Measurements from ENCODE around the gene CHAF1B. TPM values are rescaled to one million over a fixed set of nuclear protein-coding genes. Genes with fewer than 3 reads are reported as not detected.

Gene CHAF1B
- total and polyA plus RNA-seq, 2 of the 8 experiments (the other 6 are each of a cell fraction or from before 2014, with no cell fraction given): 11.8 to 23.1 TPM

GRCh38 chr21:36431252-36431651 lies 46.1 kb downstream of the CHAF1B start:
- no peak overlapping the region for H3K18ac ChIP-seq (ENCODE audit: extremely low read depth, low read length)
- H2BK120ac ChIP-seq (replicated peaks; ENCODE audit: low read depth, low read length): no peak overlapping the region
- H3K27ac ChIP-seq (ENCODE audit: low read depth, low read length): no peak overlapping the region
- no peak overlapping the region for H3K4me2 ChIP-seq (ENCODE audit: insufficient read depth in 1 of 2, low read depth in 2 of 2, low read length in 2 of 2)
- no peak overlapping the region for H3K56ac ChIP-seq (replicated peaks; ENCODE audit: insufficient read length, low read depth, low read length)
- no peaks in the 10 kb centered on the region for H4K20me1 ChIP-seq (replicated peaks in 1 of 2; ENCODE audit: control insufficient read depth in 1 of 2, insufficient read depth in 2 of 2, low read length in 2 of 2)
- H2BK5ac ChIP-seq (ENCODE audit: low read depth, low read length): no peak overlapping the region
- H3K9ac ChIP-seq (replicated peaks in 1 of 4; ENCODE audit: extremely low read depth in 1 of 4, low read depth in 3 of 4, low read length in 3 of 4): no peak overlapping the region
- no peaks in the 10 kb centered on the region for H3K23me2 ChIP-seq (ENCODE audit: low read depth, low read length)
- no peak overlapping the region for H2BK20ac ChIP-seq (ENCODE audit: low read length)
- no peak overlapping the region for H2AFZ ChIP-seq (ENCODE audit: low read length)
- CTCF ChIA-PET (ENCODE audit: partially characterized antibody): interaction anchor here (0.8 to 2.3 kb wide), 3 partner anchors 8 to 47 kb away, joined by 4 to 19 read pairs (median 5); partner anchors contain the start of gene CLDN14
- H4K91ac ChIP-seq (replicated peaks; ENCODE audit: insufficient read length, low read length): no peak overlapping the region
- H3K36me3 ChIP-seq (ENCODE audit: control insufficient read depth in 2 of 4, insufficient read depth in 4 of 4, low read length in 3 of 4): no peaks in the 10 kb centered on the region
- no peak overlapping the region for H4K5ac ChIP-seq (ENCODE audit: insufficient read length, low read depth, low read length)
- H3K79me1 ChIP-seq (ENCODE audit: low read depth, low read length): no peaks in the 10 kb centered on the region
- 81% methylated on average over 4 of the region's 4 CpGs; no CpG with 5 or more reads in 1 of the 2 experiments for WGBS, 2 experiments (ENCODE audit: extremely low coverage in 1 of 2, insufficient coverage in 1 of 2, insufficient read length in 1 of 2, insufficient replicate concordance in 2 of 2, low coverage in 1 of 2, low lambda C conversion rate in 2 of 2, missing lambda C conversion rate in 1 of 2)
- no peaks in the 10 kb centered on the region for H3K79me2 ChIP-seq (ENCODE audit: control insufficient read depth in 1 of 2, insufficient read depth in 2 of 2, low read length in 2 of 2)
- no peaks in the 10 kb centered on the region for H3K27me3 ChIP-seq (replicated peaks in 1 of 4; ENCODE audit: control insufficient read depth in 3 of 4, extremely low read depth in 1 of 4, insufficient read depth in 3 of 4, low read length in 3 of 4)
- no peak overlapping the region for H2BK15ac ChIP-seq (ENCODE audit: low read length)
- DNase-seq (ENCODE audit: low read depth in 1 of 2, low spot score in 2 of 2): no peak
- FAIRE-seq: no peak
- H2AK5ac ChIP-seq (ENCODE audit: low read depth, low read length): no peak overlapping the region
- H3K4ac ChIP-seq (replicated peaks; ENCODE audit: insufficient read length, low read depth, low read length): no peak overlapping the region
- POLR2A ChIA-PET (ENCODE audit: partially characterized antibody): no interaction called here
- H3K4me3 ChIP-seq (ENCODE audit: extremely low read depth in 1 of 4, insufficient read depth in 2 of 4, low read depth in 3 of 4, low read length in 4 of 4): no peak overlapping the region
- H3K14ac ChIP-seq (ENCODE audit: insufficient read length): no peak overlapping the region
- H3K23ac ChIP-seq (ENCODE audit: insufficient read length): no peak overlapping the region
- no peak overlapping the region for H4K8ac ChIP-seq (ENCODE audit: extremely low read depth, insufficient read depth, low read length)
- no peaks in the 10 kb centered on the region; a peak in 1 of 7 replicates for H3K4me1 ChIP-seq (replicated peaks in 1 of 4; ENCODE audit: control insufficient read depth in 3 of 4, insufficient read depth in 4 of 4, low read length in 3 of 4)
- H2BK12ac ChIP-seq (ENCODE audit: low read depth, low read length): no peak overlapping the region
- no peaks in the 10 kb centered on the region for H3K9me3 ChIP-seq (ENCODE audit: insufficient read depth in 2 of 2, low read depth in 1 of 2, low read length in 1 of 2)
- TF ChIP-seq ASH2L (IDR thresholded peaks at IDR 0.05; ENCODE audit: low read length) (no peak), CTBP2 (IDR thresholded peaks at IDR 0.05; ENCODE audit: borderline replicate concordance, insufficient read depth, insufficient read length, low read length) (no peak), KDM4A (IDR thresholded peaks at IDR 0.05; ENCODE audit: low read depth, low read length, severe bottlenecking) (no peak), MAFK (IDR thresholded peaks at IDR 0.05; ENCODE audit: low read depth, low read length) (no peak), BRCA1 (IDR thresholded peaks at IDR 0.05; ENCODE audit: low read depth, low read length) (no peak), FOSL1 (IDR thresholded peaks at IDR 0.05; ENCODE audit: insufficient read depth, low read depth, low read length) (no peak), POLR2A (IDR thresholded peaks at IDR 0.05; ENCODE audit: control extremely low read depth in 1 of 2, low read depth in 2 of 2, low read length in 2 of 2) (no peak), TCF12 (IDR thresholded peaks at IDR 0.05; ENCODE audit: low read depth, low read length) (no peak), KDM5A (IDR thresholded peaks at IDR 0.05; ENCODE audit: low read length) (no peak), CREB1 (IDR thresholded peaks at IDR 0.05) (no peak), SUZ12 (IDR thresholded peaks at IDR 0.05; ENCODE audit: low read length) (no peak), EZH2 (IDR thresholded peaks at IDR 0.05; ENCODE audit: low read depth, low read length, severe bottlenecking) (no peak)
- TF ChIP-seq, protein P1, sequence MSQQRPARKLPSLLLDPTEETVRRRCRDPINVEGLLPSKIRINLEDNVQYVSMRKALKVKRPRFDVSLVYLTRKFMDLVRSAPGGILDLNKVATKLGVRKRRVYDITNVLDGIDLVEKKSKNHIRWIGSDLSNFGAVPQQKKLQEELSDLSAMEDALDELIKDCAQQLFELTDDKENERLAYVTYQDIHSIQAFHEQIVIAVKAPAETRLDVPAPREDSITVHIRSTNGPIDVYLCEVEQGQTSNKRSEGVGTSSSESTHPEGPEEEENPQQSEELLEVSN (IDR thresholded peaks at IDR 0.05): no peak
- TF ChIP-seq, protein P2, sequence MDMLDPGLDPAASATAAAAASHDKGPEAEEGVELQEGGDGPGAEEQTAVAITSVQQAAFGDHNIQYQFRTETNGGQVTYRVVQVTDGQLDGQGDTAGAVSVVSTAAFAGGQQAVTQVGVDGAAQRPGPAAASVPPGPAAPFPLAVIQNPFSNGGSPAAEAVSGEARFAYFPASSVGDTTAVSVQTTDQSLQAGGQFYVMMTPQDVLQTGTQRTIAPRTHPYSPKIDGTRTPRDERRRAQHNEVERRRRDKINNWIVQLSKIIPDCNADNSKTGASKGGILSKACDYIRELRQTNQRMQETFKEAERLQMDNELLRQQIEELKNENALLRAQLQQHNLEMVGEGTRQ (IDR thresholded peaks at IDR 0.05; ENCODE audit: low read length): no peak

All from H1 (cell line).